HG03196 (cell line): ENCODE data around the gene FAM221B.

Experiments used
- ATAC-seq: cut with Tn5 transposase; IDR thresholded peaks from one replicate; pipeline ENCODE4 v1.9.1; 2021; ENCODE audit not compliant: unreplicated experiment

Gene FAM221B

GRCh38 chr9:35822926-35823325 is 5.6 kb downstream of the FAM221B start:
- no peak for ATAC-seq

- no peak for ATAC-seq
Observed at GRCh38 chr9:35820076-35820475, 8.5 kb downstream of the FAM221B start.

- ATAC-seq = no peak
Observed at GRCh38 chr9:35818341-35818740, 10.2 kb downstream of the FAM221B start.

GRCh38 chr9:35816708-35817107 is 11.8 kb downstream of the FAM221B start:
- no peak for ATAC-seq

- peak; percentile 74 for ATAC-seq
Observed at GRCh38 chr9:35814841-35815543, 13.5 kb downstream of the FAM221B start, which contains the start of gene HINT2. Gene HINT2, minus strand, starts transcription at chr9:35815042. Its CDS starts 63 bp downstream, at chr9:35814979.

- ATAC-seq = peak; percentile 23
Observed at GRCh38 chr9:35814106-35814840, 14.3 kb downstream of the FAM221B start.

- ATAC-seq = no peak
Observed at GRCh38 chr9:35813434-35814105, 15.0 kb downstream of the FAM221B start.

GRCh38 chr9:35812025-35812602 is 16.4 kb downstream of the FAM221B start, which contains the start of gene SPAG8:
Gene SPAG8, minus strand, starts transcription at chr9:35812262. Its CDS starts 115 bp downstream, at chr9:35812147.
- ATAC-seq = peak; percentile 50

- no peak for ATAC-seq
Observed at GRCh38 chr9:35811381-35812024, 17.0 kb downstream of the FAM221B start.

- ATAC-seq = no peak
Observed at GRCh38 chr9:35810122-35810521, 18.4 kb downstream of the FAM221B start.

- ATAC-seq = no peak
Observed at GRCh38 chr9:35808433-35808832, 20.1 kb downstream of the FAM221B start.

GRCh38 chr9:35806101-35806500 is 22.4 kb downstream of the FAM221B start:
- ATAC-seq = no peak

- ATAC-seq = no peak
Observed at GRCh38 chr9:35801328-35802128, 27.0 kb downstream of the FAM221B start.

GRCh38 chr9:35800530-35800929 is 28.0 kb downstream of the FAM221B start:
- ATAC-seq = no peak

- ATAC-seq = no peak
Observed at GRCh38 chr9:35798658-35799374, 29.7 kb downstream of the FAM221B start.

GRCh38 chr9:35797311-35798109 is 31.0 kb downstream of the FAM221B start:
- no peak for ATAC-seq

- ATAC-seq = no peak
Observed at GRCh38 chr9:35795695-35796094, 32.8 kb downstream of the FAM221B start.

GRCh38 chr9:35793461-35793860 is 35.1 kb downstream of the FAM221B start:
- no peak for ATAC-seq

- ATAC-seq = no peak
Observed at GRCh38 chr9:35792826-35793225, 35.7 kb downstream of the FAM221B start.
